Measurements from ENCODE around the gene PDGFD. TPM values are rescaled to one million over a fixed set of nuclear protein-coding genes. Genes with fewer than 3 reads are reported as not detected.

The PDGFD gene
- total RNA-seq, 1 experiment from 2014 or later, result 1.7 TPM

DNA sequence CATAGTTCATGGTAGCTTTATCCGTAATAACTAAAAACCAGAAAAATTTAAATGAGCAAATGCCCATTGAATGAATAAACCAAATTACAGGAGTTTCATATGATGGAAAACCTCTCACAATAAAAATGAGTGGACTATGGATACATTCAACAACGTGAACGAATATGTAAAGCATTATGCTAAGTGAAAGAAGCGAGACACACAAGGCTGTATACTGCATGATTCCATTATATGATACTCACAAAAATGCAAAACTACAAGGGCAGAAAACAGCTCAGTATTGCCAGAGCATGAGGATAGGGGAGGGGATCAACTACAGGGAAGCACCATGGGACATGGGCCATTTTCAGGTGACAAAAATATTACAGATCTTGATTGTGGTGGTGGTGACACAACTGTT is 105.3 kb downstream of the PDGFD start:
- H3K14ac ChIP-seq (ENCODE audit: insufficient read depth, low read length), result no peak overlapping the region
- H3K36me3 Mint-ChIP-seq (ENCODE audit: insufficient read depth in 1 of 3, low read depth in 3 of 3), result peaks cover 0 to 1% (median 0%) of the 10 kb centered on the region in 3 experiments; a peak in 1 of 7 replicates
- peaks cover 12% of the 10 kb centered on the region in 2 experiments for H3K4me1 Mint-ChIP-seq
- H4K20me1 ChIP-seq (ENCODE audit: control insufficient read depth, insufficient read depth, insufficient read length), result no peaks in the 10 kb centered on the region
- H4K8ac ChIP-seq (replicated peaks; ENCODE audit: insufficient read length, low read depth, low read length), result no peak overlapping the region
- H3T11ph ChIP-seq (ENCODE audit: low read length), result no peak overlapping the region
- no peak overlapping the region for H2BK5ac ChIP-seq (ENCODE audit: insufficient read length, low read length)
- H3K79me1 ChIP-seq (ENCODE audit: insufficient read depth, low read depth, low read length, poor library complexity, severe bottlenecking), result no peaks in the 10 kb centered on the region
- H4K91ac ChIP-seq (ENCODE audit: insufficient read length, low read depth, low read length), result no peak overlapping the region
- TF ChIP-seq, protein P1, sequence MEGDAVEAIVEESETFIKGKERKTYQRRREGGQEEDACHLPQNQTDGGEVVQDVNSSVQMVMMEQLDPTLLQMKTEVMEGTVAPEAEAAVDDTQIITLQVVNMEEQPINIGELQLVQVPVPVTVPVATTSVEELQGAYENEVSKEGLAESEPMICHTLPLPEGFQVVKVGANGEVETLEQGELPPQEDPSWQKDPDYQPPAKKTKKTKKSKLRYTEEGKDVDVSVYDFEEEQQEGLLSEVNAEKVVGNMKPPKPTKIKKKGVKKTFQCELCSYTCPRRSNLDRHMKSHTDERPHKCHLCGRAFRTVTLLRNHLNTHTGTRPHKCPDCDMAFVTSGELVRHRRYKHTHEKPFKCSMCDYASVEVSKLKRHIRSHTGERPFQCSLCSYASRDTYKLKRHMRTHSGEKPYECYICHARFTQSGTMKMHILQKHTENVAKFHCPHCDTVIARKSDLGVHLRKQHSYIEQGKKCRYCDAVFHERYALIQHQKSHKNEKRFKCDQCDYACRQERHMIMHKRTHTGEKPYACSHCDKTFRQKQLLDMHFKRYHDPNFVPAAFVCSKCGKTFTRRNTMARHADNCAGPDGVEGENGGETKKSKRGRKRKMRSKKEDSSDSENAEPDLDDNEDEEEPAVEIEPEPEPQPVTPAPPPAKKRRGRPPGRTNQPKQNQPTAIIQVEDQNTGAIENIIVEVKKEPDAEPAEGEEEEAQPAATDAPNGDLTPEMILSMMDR (conservative IDR thresholded peaks at IDR 0.05), result no peak
- no peak overlapping the region for H3K27ac ChIP-seq (ENCODE audit: insufficient read length, low read depth, low read length)
- no peaks in the 10 kb centered on the region for H3K27me3 ChIP-seq (ENCODE audit: insufficient read depth, low read length)
- no peak overlapping the region for H3K27ac Mint-ChIP-seq
- no peak overlapping the region for H3K18ac ChIP-seq (ENCODE audit: insufficient read length, low read depth, low read length)
- no peak overlapping the region for H3K9ac ChIP-seq (ENCODE audit: extremely low read depth, insufficient read length, low read length)
- no peak overlapping the region for H3K4ac ChIP-seq (ENCODE audit: low read depth, low read length)
- H3K27me3 Mint-ChIP-seq (ENCODE audit: low read depth), result no peaks in the 10 kb centered on the region
- no peak overlapping the region for H3K4me2 ChIP-seq (ENCODE audit: insufficient read depth, insufficient read length, low read length)
- H3K79me2 ChIP-seq (ENCODE audit: insufficient read depth, low read length), result no peaks in the 10 kb centered on the region
- no peaks in the 10 kb centered on the region for H3K9me3 ChIP-seq (ENCODE audit: control insufficient read depth, low read depth, low read length)
- H4K5ac ChIP-seq (ENCODE audit: insufficient read length, low read depth, low read length), result no peak overlapping the region
- no peak overlapping the region for H2BK12ac ChIP-seq (ENCODE audit: insufficient read length, low read depth, low read length)
- no peaks in the 10 kb centered on the region for H3K9me3 Mint-ChIP-seq
- no peak overlapping the region for H2BK20ac ChIP-seq (ENCODE audit: low read depth, low read length, poor library complexity, severe bottlenecking)
- no peak overlapping the region for H3K23ac ChIP-seq (ENCODE audit: insufficient read length, low read depth, low read length)
- H2BK120ac ChIP-seq (ENCODE audit: low read depth, low read length, poor library complexity, severe bottlenecking), result no peak overlapping the region
- H3K56ac ChIP-seq (ENCODE audit: insufficient read length, low read depth, low read length), result no peak overlapping the region
- DNase-seq, result no peak
- H3K23me2 ChIP-seq (ENCODE audit: insufficient read length, low read depth, low read length, poor library complexity, severe bottlenecking), result no peaks in the 10 kb centered on the region
- H3K4me1 ChIP-seq (ENCODE audit: insufficient read depth, low read length), result no peaks in the 10 kb centered on the region; the same call in 1 of the 2 replicates
- whole genome bisulfite sequencing (ENCODE audit: extremely low coverage, insufficient read length, low lambda C conversion rate), result no CpG with 5 or more reads among the region's 4 CpGs
- H2BK15ac ChIP-seq (ENCODE audit: low read depth, low read length), result no peak overlapping the region
- no peak overlapping the region for H2AFZ ChIP-seq (ENCODE audit: low read length)
- no peak overlapping the region for H2AK5ac ChIP-seq (ENCODE audit: insufficient read length, low read length)
- no peak overlapping the region for H3K4me3 Mint-ChIP-seq
